NCI-H1436 (cell line): Measurements from ENCODE around the gene LY6G5C.
"Not testable (repeated sequence)": the region's sequence is repeated elsewhere in the genome, so short reads cannot be mapped to it uniquely, and the experiment has no call there.

Experiments used
- DNase-seq: peaks from one replicate; lab custom pipeline; 2025; lab: John Stamatoyannopoulos, UW

LY6G5C gene

DNA sequence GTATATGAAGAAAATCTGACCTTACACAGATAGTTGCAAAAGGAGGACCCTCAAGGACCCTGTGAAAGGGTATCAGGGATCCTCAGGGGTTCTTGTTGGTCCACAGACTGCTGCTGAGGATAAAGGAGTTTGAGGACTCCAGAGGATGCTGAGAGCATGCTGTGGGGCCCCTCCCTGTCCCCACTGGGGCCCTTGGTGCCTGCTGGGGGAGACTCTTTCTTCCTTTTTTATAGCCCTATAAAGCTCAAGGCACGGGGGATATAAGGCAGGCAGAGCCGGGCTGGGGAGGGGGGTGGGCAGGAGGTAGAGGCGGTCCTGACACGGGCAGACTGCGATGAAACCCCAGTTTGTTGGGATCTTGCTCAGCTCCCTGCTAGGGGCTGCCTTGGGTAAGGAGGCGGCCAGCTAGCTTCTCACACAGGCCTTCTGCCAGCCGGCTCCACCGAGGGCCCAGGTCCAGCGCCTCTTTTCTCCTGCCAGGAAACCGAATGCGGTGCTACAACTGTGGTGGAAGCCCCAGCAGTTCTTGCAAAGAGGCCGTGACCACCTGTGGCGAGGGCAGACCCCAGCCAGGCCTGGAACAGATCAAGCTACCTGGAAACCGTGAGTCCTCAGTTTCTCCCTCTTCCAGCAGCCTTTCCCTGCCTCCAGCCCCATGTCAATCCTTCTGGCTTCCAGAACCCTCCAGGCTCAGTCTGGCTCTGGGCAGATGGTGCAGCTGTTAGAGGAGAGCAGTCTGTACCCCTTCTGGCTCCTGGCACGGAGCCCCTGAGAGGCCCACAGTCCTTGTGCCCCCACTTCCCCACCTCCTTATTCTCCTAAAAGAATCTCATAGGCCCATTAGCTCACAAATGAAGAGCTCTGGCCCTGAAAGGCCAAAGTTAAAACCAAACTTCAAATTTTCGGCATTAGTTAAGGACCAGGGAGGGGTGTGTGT is 34.4 kb upstream of the LY6G5C start, which contains the start of gene LY6G6D:
TSS of gene LY6G6D (plus strand) at position 327 of the 937 bp plus-strand sequence. CDS start at position 335, 8 bp downstream.
- DNase-seq: no peak

DNA sequence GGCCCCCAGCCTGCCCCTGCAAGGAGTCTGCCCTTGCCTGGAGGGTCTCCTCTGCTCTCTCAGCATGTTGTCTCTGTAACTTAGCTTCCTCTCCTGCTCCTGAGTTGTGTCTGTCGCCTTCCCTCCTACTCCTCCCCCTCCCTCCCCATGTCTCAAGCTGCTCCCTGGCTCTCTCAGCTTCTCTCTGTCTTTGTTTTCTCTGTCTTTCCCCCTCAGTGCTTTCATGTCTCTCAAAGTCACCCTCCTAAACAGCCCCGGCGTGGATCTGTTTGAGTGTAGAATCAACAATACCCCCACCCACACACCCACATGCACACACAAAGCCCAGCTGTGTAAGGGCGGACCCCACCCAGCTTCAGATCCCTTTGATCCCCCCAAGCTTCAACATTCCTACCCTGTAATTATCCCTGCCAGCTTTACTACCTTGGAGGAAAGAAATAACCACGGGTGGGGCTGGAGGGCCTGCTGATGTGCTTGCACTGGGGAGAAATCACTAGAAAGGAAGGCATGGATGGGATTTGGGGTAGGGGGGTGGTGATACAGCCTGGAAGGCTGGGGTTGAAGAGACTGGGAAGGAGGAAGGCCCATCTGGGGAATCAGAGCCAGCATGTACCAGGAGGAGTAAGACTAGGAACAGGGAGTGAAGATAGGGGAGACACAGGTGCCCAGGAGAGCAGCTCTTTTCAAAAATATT is 33.3 kb upstream of the LY6G5C start:
- DNase-seq: no peak

- DNase-seq: no peak
Observed at GRCh38 chr6:31713465-31713864, 32.6 kb upstream of the LY6G5C start.

GRCh38 chr6:31712296-31712695 is 31.4 kb upstream of the LY6G5C start:
- DNase-seq: no peak

DNA sequence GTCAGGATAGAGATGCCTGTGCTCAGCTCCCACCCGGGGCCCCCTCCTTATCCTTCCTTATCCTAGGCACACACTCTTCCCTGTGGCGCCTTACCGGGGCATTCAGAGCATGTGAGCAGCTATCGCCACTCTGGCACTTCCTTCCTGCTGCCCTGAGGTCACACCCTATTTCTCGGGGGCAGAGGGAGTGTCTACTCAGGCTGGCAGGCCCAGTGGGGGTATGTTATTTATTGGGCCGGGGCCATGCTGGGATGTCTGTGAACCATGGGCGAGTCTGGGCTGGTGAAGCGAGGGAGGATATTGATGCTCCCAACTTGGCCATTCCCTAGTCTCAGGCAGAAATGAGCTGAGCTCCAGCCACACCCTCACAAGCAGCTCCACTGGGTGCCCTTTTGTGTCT is 30.4 kb upstream of the LY6G5C start:
- DNase-seq: no peak

DNA sequence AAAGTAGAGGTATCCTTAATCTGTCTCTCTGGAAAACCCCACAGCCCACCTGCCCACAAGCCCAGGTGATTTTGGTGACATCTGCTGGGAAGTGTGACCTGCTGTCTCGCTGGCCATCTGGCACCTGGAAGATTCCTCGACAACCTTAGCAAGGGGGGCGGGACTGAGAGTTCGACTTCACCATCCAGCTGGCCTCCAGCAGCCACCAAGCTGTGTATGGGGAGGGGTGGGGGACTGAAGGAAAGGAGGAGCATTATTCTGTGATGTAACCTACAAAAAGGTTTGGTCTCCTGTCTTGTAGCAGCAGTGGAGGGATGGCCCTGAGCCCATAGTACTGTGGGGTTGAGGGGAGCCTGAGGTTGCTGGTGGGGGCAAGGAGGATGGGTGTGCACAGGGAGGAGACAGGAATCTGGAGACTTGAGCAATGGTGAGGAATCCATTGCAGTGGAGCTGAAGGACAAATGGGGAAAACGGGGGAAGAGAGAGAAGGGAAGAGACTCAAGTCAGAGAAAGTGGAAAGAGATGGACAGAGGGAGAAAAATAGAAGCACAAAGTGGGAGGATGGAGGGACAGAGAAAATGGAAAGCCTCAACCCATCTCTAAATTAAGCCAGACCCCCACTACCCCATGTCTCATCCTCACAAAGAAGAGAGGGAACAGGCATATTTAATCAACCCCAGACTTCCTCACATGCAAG is 29.8 kb upstream of the LY6G5C start:
- DNase-seq: no peak

DNA sequence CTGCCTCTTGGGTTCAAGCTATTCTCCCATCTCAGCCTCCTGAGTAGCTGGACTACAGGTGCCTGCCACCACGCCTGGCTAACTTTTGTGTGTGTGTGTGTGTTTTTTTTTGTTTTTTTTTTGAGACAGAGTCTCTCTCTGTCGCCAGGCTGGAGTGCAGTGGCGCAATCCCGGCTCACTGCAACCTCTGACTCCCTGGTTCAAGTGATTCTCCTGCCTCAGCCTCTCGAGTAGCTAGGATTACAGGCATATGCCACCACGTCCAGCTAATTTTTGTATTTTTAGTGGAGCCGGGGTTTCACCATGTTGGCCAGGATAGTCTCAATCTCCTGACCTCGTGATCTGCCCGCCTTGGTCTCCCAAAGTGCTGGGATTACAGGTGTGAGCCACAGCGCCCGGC is 28.3 kb upstream of the LY6G5C start:
- DNase-seq: not testable (repeated sequence)

DNA sequence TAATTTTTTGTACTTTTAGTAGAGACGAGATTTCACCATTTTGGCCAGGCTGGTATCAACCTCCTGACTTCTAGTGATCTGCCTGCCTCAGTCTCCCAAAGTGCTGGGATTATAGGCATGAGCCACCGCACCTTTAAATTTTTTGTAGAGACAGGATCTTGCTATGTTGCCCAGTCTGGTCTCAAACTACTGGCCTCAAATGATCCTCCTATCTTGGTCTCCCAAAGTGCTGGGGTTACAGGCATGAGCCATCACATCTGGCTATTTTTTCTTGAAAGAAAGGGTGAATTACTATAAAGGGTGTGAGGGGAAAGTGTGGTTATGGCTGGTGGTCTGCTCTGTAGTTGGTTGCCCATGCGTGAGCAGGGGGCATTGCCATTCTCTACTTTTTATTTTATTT is 27.4 kb upstream of the LY6G5C start:
- DNase-seq: no peak

- no peak for DNase-seq
Observed at GRCh38 chr6:31707701-31708100, 26.8 kb upstream of the LY6G5C start.

DNA sequence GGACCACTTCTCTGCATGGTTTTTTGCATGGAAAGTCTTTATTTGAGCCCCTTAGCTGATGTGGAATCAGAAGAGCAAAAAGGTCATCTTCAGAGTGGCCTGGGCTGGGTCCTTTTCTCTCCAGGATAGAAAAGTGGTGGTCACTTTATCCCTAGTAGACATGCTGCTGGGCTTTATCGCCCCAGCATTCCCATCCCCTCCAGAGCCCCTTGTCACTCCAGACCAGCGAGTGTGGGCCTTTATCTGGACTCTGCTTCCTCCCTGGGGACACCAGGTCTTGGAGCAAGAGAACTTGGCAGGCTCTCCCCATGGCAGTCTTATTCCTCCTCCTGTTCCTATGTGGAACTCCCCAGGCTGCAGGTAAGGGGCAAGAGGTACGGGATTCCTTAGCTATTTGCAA is 25.7 kb upstream of the LY6G5C start, which contains the start of gene LY6G6F:
TSS of gene LY6G6F (plus strand) at position 268 of the 400 bp plus-strand sequence. CDS start at position 309, 41 bp downstream.
- no peak for DNase-seq

GRCh38 chr6:31705931-31706330 is 25.1 kb upstream of the LY6G5C start:
- no peak for DNase-seq

DNA sequence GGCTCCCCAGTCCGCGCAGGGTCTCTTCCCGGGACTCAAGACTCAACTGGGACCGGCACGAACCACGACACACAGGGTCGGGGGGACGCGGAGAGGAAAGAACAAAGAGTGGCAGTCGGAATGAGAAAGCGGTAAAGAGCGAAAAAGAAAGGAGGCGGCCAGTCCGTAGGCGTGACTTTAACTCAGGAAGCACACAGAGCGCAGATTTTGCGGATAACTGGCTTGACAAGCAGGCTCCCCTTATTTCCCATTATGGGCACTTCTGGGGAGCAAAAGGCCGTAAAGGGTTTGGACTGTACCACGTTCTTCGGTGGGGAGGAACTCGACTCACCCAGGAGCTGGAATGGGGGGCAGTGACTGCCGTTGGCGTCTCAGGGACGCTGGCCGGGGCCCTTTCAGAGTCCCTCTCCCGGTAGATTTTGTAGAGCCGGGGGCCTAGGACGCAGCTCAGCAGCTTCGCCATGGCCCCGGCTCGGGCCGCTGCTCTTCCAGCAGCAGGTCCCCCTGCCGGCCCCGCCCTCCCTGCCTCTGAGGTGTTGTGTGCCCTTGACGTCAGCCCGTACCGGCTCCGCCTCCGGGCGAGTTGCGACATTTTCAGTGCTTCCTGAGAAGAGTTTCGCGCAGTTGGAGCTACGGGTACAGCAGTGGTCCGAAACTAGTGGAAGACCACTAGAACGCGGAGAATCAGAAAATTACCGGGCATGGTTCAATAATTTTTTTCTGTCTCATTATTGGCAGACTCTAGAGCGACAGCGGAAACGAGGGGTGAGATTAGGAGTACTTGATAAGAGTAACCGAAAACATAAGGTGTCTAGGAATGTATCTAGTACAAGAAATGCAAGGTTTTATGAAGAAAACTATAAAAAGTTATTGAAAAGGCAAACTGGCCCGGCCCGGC is 22.2 kb upstream of the LY6G5C start, which contains the start of gene ABHD16A:
TSS of gene ABHD16A (minus strand) at position 506 of the 898 bp plus-strand sequence. CDS start at position 463, 43 bp downstream.
- peak; percentile 95 for DNase-seq

GRCh38 chr6:31702405-31702818 is 21.5 kb upstream of the LY6G5C start:
- no peak for DNase-seq

DNA sequence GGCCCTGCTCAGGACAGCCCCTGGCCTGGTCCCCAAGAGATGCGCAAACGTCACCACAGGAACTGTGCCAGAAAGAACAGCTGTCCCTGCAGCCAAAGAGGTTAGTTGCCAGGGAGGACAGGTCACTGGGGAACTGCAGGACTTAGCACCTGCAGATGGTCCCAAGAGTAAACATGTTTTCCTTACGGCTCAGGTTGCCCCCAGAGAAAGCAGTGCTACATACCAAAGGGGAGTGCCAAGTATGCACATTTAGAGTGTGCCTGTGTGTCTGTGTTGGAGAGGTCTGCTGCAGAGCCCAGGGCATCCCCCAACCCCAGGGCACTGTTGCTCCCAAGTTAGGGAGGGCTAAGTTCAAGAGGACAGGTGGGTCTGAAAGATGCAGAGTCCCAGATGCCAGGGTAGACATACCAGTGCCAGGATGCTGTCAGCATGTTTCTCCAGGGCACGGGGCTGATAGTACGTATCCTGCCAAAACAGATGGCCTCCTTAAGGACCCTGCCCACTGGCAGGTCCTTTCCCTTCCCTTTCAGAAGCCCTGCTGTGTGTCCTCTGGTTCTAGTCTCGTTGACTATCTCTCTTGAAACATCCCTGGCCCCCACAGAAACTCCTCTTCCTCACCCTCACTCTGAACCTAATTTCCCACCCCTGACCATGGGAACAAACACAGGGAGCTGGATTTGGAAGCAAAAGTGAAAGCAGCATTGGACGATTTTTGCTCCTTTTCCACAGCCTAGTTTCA is 21.0 kb upstream of the LY6G5C start:
- DNase-seq: peak; percentile 41

GRCh38 chr6:31700740-31701401 is 20.0 kb upstream of the LY6G5C start:
- DNase-seq: no peak

- no peak for DNase-seq
Observed at GRCh38 chr6:31697555-31697954, 16.7 kb upstream of the LY6G5C start.

GRCh38 chr6:31693535-31693934 is 12.7 kb upstream of the LY6G5C start:
- DNase-seq: no peak

- no peak for DNase-seq
Observed at GRCh38 chr6:31692886-31693285, 12.0 kb upstream of the LY6G5C start.

- DNase-seq: no peak
Observed at GRCh38 chr6:31692353-31692752, 11.5 kb upstream of the LY6G5C start.

- DNase-seq: no peak
Observed at GRCh38 chr6:31691564-31692108, 10.8 kb upstream of the LY6G5C start.
